ENCODE data around the gene UHRF2. TPM values are rescaled to one million over a fixed set of nuclear protein-coding genes. Genes with fewer than 3 reads are reported as not detected.
"Not testable (repeated sequence)": the region's sequence is repeated elsewhere in the genome, so short reads cannot be mapped to it uniquely, and the experiment has no call there.

UHRF2 gene, protein sequence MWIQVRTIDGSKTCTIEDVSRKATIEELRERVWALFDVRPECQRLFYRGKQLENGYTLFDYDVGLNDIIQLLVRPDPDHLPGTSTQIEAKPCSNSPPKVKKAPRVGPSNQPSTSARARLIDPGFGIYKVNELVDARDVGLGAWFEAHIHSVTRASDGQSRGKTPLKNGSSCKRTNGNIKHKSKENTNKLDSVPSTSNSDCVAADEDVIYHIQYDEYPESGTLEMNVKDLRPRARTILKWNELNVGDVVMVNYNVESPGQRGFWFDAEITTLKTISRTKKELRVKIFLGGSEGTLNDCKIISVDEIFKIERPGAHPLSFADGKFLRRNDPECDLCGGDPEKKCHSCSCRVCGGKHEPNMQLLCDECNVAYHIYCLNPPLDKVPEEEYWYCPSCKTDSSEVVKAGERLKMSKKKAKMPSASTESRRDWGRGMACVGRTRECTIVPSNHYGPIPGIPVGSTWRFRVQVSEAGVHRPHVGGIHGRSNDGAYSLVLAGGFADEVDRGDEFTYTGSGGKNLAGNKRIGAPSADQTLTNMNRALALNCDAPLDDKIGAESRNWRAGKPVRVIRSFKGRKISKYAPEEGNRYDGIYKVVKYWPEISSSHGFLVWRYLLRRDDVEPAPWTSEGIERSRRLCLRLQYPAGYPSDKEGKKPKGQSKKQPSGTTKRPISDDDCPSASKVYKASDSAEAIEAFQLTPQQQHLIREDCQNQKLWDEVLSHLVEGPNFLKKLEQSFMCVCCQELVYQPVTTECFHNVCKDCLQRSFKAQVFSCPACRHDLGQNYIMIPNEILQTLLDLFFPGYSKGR
- polyA plus RNA-seq (2013, experiment 1 of 2; ENCODE audit: insufficient read length) = 31.5 TPM
- polyA plus RNA-seq (2013, experiment 2 of 2; ENCODE audit: insufficient read length) = 34.1 TPM

GRCh38 chr9:6412487-6413364, at the start of gene UHRF2:
Gene UHRF2, plus strand, starts transcription at chr9:6413199. Its CDS starts 292 bp downstream, at chr9:6413491.
- peak; percentile 98 for DNase-seq

- peak; percentile 20 for DNase-seq
These were observed 45.7 kb upstream of the UHRF2 start for GRCh38 chr9:6367128-6367890.

DNA sequence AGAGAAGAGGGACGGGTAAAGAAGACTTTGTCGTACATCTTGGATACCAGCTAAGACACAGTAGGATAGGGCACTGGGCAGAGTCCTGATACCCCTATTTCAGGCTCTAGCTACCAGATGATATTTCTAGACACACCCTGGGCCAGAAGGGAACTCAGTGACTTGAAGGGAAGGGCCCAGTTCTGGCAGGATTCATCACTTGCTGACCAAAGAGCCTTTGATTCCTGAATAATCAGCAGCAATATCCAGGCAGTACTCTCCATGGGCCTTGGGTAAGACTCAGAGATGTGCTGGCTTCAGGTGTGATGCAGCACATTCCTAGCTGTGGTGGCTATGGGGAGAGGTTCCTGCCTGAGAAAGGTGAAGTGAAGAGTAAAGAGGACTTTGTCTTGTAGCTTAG, 44.2 kb upstream of the UHRF2 start:
- no peak for DNase-seq

- not testable (repeated sequence) for DNase-seq
These were observed 31.5 kb upstream of the UHRF2 start for GRCh38 chr9:6381477-6382012.

DNA sequence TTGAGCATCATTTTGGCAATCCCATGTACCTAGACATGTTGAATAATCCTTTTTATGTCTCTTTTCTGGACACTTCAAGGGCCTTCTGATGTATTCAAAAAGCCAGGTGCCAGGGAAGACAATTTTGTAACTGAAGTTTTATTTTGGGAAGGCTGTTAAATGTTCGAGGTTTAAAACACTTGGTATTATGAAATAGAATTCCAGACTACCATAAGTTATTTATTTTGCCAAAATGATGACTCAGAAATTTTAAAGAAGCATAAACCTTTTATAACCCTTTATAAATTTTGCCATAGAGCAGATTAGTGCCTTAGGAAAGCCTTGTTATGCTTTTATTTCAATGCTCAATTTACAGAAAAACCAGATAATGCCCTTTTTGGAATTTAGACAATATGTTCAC, 30.3 kb upstream of the UHRF2 start:
- DNase-seq = peak; percentile 20

DNA sequence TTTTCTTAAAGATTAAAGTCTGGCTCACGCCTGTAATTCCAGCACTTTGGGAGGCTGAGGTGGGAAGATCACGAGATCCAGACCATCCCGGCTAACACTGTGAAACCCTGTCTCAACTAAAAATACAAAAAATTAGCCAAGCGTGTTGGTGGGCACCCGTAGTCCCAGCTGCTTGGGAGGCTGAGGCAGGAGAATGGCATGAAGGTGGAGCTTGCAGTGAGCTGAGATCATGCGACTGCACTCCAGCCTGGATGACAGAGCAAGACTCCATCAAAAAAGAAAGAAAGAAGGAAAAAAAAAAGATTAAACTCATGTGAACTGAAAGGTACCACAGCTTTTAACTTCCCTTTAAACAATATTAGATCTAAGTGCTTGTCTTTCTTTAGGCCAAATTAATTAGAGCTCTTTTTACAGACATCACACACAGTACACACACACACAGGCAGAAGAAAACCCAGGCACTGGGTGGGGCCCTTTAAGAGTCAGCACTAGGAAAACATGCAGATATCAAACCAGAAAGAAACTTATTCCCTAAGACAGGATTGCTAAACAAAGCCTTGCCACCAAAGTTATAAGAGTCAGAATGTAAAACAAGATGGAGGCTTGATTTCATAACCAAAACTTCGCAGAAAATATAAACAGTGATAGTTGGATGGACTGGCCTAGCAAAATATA, 29.3 kb upstream of the UHRF2 start:
- peak; percentile 75 for DNase-seq

- no peak for DNase-seq
These were observed 28.3 kb upstream of the UHRF2 start for GRCh38 chr9:6384732-6385131.

- no peak for DNase-seq
These were observed 13.9 kb upstream of the UHRF2 start for GRCh38 chr9:6399071-6399470.

- DNase-seq = no peak
These were observed 7.6 kb upstream of the UHRF2 start for GRCh38 chr9:6405371-6405770.

DNA sequence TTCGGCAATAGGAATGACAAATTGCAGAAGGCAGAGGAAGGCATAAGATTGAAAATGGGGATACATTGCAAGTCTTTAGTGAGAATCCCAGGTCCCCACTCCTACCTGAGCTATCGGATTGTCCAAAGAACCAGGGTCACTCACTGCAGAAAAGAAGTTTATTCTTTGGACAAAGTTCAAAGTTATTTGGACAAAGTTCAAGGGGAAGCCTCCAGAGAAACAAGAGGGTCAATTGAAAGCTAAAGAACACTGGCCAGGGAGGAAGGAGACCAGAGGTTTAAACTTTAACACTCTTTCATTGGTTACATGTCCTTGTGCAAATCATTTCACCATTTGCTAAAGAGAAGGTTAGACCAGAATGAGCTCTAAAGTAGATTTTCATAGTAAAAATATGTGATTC, 5.2 kb upstream of the UHRF2 start:
- no peak for DNase-seq

DNA sequence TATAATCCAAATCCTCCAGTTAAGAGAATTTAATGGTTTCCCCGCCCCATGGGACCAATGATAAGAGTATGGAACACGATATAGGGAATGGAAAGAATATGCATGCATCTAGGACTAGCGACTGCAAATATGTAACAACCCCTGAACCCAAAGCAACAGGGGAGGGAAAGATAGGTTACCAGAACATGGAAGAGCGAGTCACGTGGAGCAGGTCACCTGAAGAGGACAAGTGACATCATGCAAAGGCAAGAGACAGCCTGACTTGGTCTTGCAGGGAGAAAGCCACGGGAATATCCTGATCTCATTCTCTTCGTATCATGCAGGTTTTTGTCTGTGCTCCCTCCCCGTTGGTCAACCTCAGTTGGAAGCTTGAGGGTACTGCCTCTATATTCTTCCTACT, 4.7 kb upstream of the UHRF2 start:
- DNase-seq = no peak

DNA sequence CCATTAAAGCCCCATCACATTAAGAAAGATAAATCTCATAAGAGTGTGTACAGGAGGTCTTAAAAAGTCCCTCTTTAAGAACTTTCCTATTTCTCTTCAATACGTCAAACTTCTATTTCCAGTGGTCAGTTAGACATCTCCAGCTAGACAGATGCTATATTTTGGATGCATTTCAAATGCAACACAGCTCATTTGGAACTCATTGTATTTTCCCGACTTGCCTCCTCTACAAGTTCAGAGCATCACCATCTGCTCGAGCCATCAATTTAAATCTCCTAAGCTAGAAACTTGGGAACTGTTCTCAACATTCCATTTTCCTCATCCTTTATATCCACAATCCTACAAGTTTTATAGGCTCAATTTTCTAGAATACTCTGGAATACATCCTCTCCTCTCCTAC, 3.2 kb upstream of the UHRF2 start:
- no peak for DNase-seq

GRCh38 chr9:6410633-6411032, 2.4 kb upstream of the UHRF2 start:
- no peak for DNase-seq

- DNase-seq = no peak
These were observed 607 bp downstream of the UHRF2 start for GRCh38 chr9:6413365-6414246.

GRCh38 chr9:6414247-6414641, 1.2 kb downstream of the UHRF2 start:
- DNase-seq = peak; percentile 70

- DNase-seq = no peak
These were observed 2.3 kb downstream of the UHRF2 start for GRCh38 chr9:6415266-6415665.

DNA sequence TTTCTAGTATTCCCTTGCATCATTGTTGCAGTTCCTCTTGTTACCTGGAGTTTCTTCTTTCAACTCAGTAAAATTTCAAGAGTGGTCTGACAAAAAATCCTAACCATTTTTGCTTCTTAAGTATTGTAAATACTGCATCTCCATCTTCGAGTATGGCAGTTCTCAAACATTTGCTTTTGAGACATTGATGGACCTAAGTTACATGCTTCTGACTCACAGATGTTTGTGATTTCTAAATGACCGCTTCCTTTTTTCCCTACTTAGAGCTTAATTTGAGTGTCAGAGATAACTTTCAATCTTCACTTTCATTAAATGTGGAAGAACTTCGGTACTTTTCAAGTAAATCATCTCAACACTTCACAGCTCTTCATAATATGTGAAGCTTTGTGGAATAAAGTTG, 4.2 kb downstream of the UHRF2 start:
- DNase-seq = no peak

- no peak for DNase-seq
These were observed 5.8 kb downstream of the UHRF2 start for GRCh38 chr9:6418764-6419163.

DNA sequence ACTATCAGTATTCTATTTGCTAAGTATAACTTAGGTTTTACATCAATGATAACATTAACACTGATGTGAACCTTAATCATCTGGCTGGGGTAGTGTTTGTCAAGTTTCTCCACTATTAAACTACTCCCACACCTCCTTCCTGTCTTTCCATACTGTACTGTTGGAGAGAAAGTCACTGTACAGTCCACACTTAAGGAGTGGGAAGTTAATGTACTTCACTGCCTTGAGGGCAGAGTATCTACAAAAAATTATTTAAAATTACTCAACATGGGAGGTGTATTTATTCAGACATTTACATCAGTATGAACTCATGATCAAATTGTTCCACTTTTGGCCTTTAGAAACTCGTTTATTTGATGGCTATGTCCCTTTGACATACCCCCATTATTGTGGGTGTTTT, 11.9 kb downstream of the UHRF2 start:
- no peak for DNase-seq

- no peak for DNase-seq
These were observed 13.1 kb downstream of the UHRF2 start for GRCh38 chr9:6426117-6426516.

Data from fibroblast of skin of scalp (primary cell).